H1 (cell line): ENCODE measurements around the gene SYNJ2. TPM values are rescaled to one million over a fixed set of nuclear protein-coding genes. Genes with fewer than 3 reads are reported as not detected.

Source experiments
- CTCF ChIA-PET: fragments of 300-600 bp; sonication (Branson Sonifier 250); formaldehyde crosslinking; loops from one replicate; lab custom pipeline; 2021; ENCODE audit not compliant: partially characterized antibody; lab: Charles Lee
- POLR2A ChIA-PET: fragments of 300-600 bp; sonication (Branson Sonifier 250); formaldehyde crosslinking; loops from one replicate; lab custom pipeline; 2021; ENCODE audit warnings: inconsistent platforms; ENCODE audit not compliant: partially characterized antibody; lab: Charles Lee
- DNase-seq, 2 experiments: peaks; one replicate each; pipeline versions ENCODE4 v3.0.0 to v3.0.0-alpha.2; 2010 to 2022; ENCODE audit warnings: low spot score in 2 of 2, low read depth in 1 of 2, mixed read lengths in 1 of 2
- FAIRE-seq: peaks from 2 replicates; lab custom pipeline; 2011; peaks lifted over from hg19 to GRCh38; lab: Jason Lieb, UNC
- H2AFZ ChIP-seq: 2 replicates; pipeline ENCODE4 v1.8.1; 2012; ENCODE audit warnings: low read length, inconsistent platforms
- H2AK5ac ChIP-seq: 2 replicates; pipeline ENCODE4 v1.6.1; 2013; ENCODE audit warnings: low read depth, low read length
- H2BK120ac ChIP-seq: replicated peaks from 2 replicates; pipeline ENCODE3; 2013; ENCODE audit warnings: low read depth, low read length, inconsistent platforms
- H2BK12ac ChIP-seq: 2 replicates; pipeline ENCODE4 v1.6.1; 2013; ENCODE audit warnings: low read depth, low read length
- H2BK15ac ChIP-seq: 2 replicates; pipeline ENCODE4 v1.6.1; 2013; ENCODE audit warnings: low read length
- H2BK20ac ChIP-seq: 2 replicates; pipeline ENCODE4 v1.6.1; 2013; ENCODE audit warnings: low read length
- H2BK5ac ChIP-seq: 2 replicates; pipeline ENCODE4 v1.6.1; 2013; ENCODE audit warnings: low read depth, low read length
- H3K14ac ChIP-seq: 2 replicates; pipeline ENCODE4 v1.6.1; 2013; ENCODE audit warnings: inconsistent platforms; ENCODE audit not compliant: insufficient read length
- H3K18ac ChIP-seq: 2 replicates; pipeline ENCODE4 v1.6.1; 2013; ENCODE audit warnings: low read length; ENCODE audit errors: extremely low read depth
- H3K23ac ChIP-seq: 2 replicates; pipeline ENCODE4 v1.6.1; 2013; ENCODE audit warnings: inconsistent platforms; ENCODE audit not compliant: insufficient read length
- H3K23me2 ChIP-seq: 2 replicates; pipeline ENCODE4 v1.6.1; 2013; ENCODE audit warnings: low read depth, low read length
- H3K27ac ChIP-seq: 2 replicates; pipeline ENCODE4 v1.6.1; 2011; ENCODE audit warnings: low read depth, low read length, inconsistent platforms
- H3K27me3 ChIP-seq, 4 experiments: replicated peaks in 1 of 4; 1 replicate in 1 of 4; 2 replicates in 3 of 4; pipeline versions ENCODE4 v1.6.1 to v1.8.1; 2011 to 2013; ENCODE audit warnings: low read length in 3 of 4, mild to moderate bottlenecking in 3 of 4, inconsistent platforms in 2 of 4, mixed read lengths in 2 of 4, moderate library complexity in 1 of 4; ENCODE audit not compliant: control insufficient read depth in 3 of 4, insufficient read depth in 3 of 4; ENCODE audit errors: extremely low read depth in 1 of 4
- H3K36me3 ChIP-seq, 4 experiments: 2 replicates each; pipeline versions ENCODE4 v1.6.1 to v1.8.1; 2011 to 2013; ENCODE audit warnings: mild to moderate bottlenecking in 4 of 4, low read length in 3 of 4, moderate library complexity in 2 of 4, control low read depth in 1 of 4, inconsistent platforms in 1 of 4; ENCODE audit not compliant: insufficient read depth in 4 of 4, control insufficient read depth in 2 of 4
- H3K4ac ChIP-seq: replicated peaks from 2 replicates; pipeline ENCODE3; 2013; ENCODE audit warnings: low read length, low read depth, mixed read lengths, inconsistent platforms; ENCODE audit not compliant: insufficient read length
- H3K4me1 ChIP-seq, 4 experiments: replicated peaks in 1 of 4; 1 replicate in 1 of 4; 2 replicates in 3 of 4; pipeline versions ENCODE4 v1.6.1 to v1.8.1; 2011 to 2013; ENCODE audit warnings: low read length in 3 of 4, inconsistent platforms in 2 of 4, mixed read lengths in 1 of 4; ENCODE audit not compliant: insufficient read depth in 4 of 4, control insufficient read depth in 3 of 4
- H3K4me2 ChIP-seq, 2 experiments: 2 replicates each; pipeline versions ENCODE4 v1.6.1 to v1.8.1; 2011 to 2013; ENCODE audit warnings: low read depth in 2 of 2, low read length in 2 of 2, control low read depth in 1 of 2, inconsistent platforms in 1 of 2, mild to moderate bottlenecking in 1 of 2; ENCODE audit not compliant: insufficient read depth in 1 of 2
- H3K4me3 ChIP-seq, 4 experiments: fragments of 200-600, 300-600 bp in 1 of 4; sonication (generic), shearing (Covaris generic), sonication (Bioruptor Twin) in 1 of 4; 2 replicates each; pipeline versions ENCODE4 v1.5.1 to v1.8.1; 2011 to 2016; ENCODE audit warnings: low read length in 4 of 4, low read depth in 3 of 4, control low read depth in 2 of 4, inconsistent platforms in 2 of 4, mild to moderate bottlenecking in 2 of 4, mixed read lengths in 1 of 4, moderate library complexity in 1 of 4; ENCODE audit not compliant: insufficient read depth in 2 of 4; ENCODE audit errors: extremely low read depth in 1 of 4
- H3K56ac ChIP-seq: replicated peaks from 2 replicates; pipeline ENCODE3; 2013; ENCODE audit warnings: low read depth, mild to moderate bottlenecking, mixed read lengths, low read length, inconsistent platforms; ENCODE audit not compliant: insufficient read length
- H3K79me1 ChIP-seq: 2 replicates; pipeline ENCODE4 v1.6.1; 2013; ENCODE audit warnings: low read depth, low read length, control low read depth
- H3K79me2 ChIP-seq, 2 experiments: 2 replicates each; pipeline versions ENCODE4 v1.6.1 to v1.8.1; 2012 to 2013; ENCODE audit warnings: low read length in 2 of 2, mild to moderate bottlenecking in 2 of 2, inconsistent platforms in 1 of 2; ENCODE audit not compliant: insufficient read depth in 2 of 2, control insufficient read depth in 1 of 2
- H3K9ac ChIP-seq, 4 experiments: replicated peaks in 1 of 4; 1 replicate in 1 of 4; 2 replicates in 3 of 4; pipeline versions ENCODE4 v1.6.1 to v1.8.1; 2011 to 2013; ENCODE audit warnings: low read depth in 3 of 4, low read length in 3 of 4, control low read depth in 2 of 4, mild to moderate bottlenecking in 2 of 4, moderate library complexity in 2 of 4, inconsistent platforms in 1 of 4; ENCODE audit errors: extremely low read depth in 1 of 4
- H3K9me3 ChIP-seq, 2 experiments: 2 replicates each; pipeline versions ENCODE4 v1.6.1 to v1.8.1; 2012 to 2013; ENCODE audit warnings: mild to moderate bottlenecking in 2 of 2, moderate library complexity in 2 of 2, control low read depth in 1 of 2, inconsistent platforms in 1 of 2, low read depth in 1 of 2, low read length in 1 of 2, mixed read lengths in 1 of 2; ENCODE audit not compliant: insufficient read depth in 2 of 2
- H4K20me1 ChIP-seq, 2 experiments: replicated peaks in 1 of 2; 2 replicates each; pipeline versions ENCODE3 to v1.8.1; 2011 to 2013; ENCODE audit warnings: inconsistent platforms in 2 of 2, low read length in 2 of 2, mild to moderate bottlenecking in 1 of 2; ENCODE audit not compliant: insufficient read depth in 2 of 2, control insufficient read depth in 1 of 2
- H4K5ac ChIP-seq: 2 replicates; pipeline ENCODE4 v1.6.1; 2013; ENCODE audit warnings: low read length, low read depth, mixed read lengths, inconsistent platforms; ENCODE audit not compliant: insufficient read length
- H4K8ac ChIP-seq: 2 replicates; pipeline ENCODE4 v1.8.0; 2013; ENCODE audit warnings: mild to moderate bottlenecking, moderate library complexity, low read length, inconsistent platforms; ENCODE audit not compliant: insufficient read depth; ENCODE audit errors: extremely low read depth
- H4K91ac ChIP-seq: replicated peaks from 2 replicates; pipeline ENCODE3; 2013; ENCODE audit warnings: low read length, mixed read lengths, inconsistent platforms; ENCODE audit not compliant: insufficient read length
- ATF3 ChIP-seq: IDR thresholded peaks from 2 replicates; pipeline ENCODE4 v1.6.1; 2011; ENCODE audit warnings: low read depth, mild to moderate bottlenecking, low read length; ENCODE audit not compliant: insufficient read depth
- CBX8 ChIP-seq: fragments of 300-800, 300-1000 bp; sonication (generic); IDR thresholded peaks from 2 replicates; pipeline ENCODE4 v1.7.1; 2016; ENCODE audit warnings: low read depth, low read length, borderline replicate concordance
- CEBPB ChIP-seq: IDR thresholded peaks from 2 replicates; pipeline ENCODE4 v1.6.1; 2012; ENCODE audit warnings: low read depth, low read length
- EP300 ChIP-seq, 2 experiments: IDR thresholded peaks; 1 replicate in 1 of 2; 2 replicates in 1 of 2; pipeline ENCODE4 v1.6.1; 2011 to 2012; ENCODE audit warnings: low read depth in 2 of 2, low read length in 2 of 2, mild to moderate bottlenecking in 2 of 2, borderline replicate concordance in 1 of 2, inconsistent platforms in 1 of 2, moderate library complexity in 1 of 2
- MAX ChIP-seq: IDR thresholded peaks from 2 replicates; pipeline ENCODE4 v1.6.1; 2012; ENCODE audit warnings: inconsistent platforms
- RAD21 ChIP-seq, 2 experiments: IDR thresholded peaks in 1 of 2; conservative IDR thresholded peaks in 1 of 2; 2 replicates each; pipeline ENCODE4 v1.6.1; 2011; ENCODE audit warnings: low read depth in 2 of 2, low read length in 2 of 2, improper control_type of control experiment in 1 of 2, inconsistent platforms in 1 of 2, mild to moderate bottlenecking in 1 of 2, moderate library complexity in 1 of 2
- RFX5 ChIP-seq: IDR thresholded peaks from 2 replicates; pipeline ENCODE4 v1.6.1; 2011; ENCODE audit warnings: low read depth, low read length, improper control_type of control experiment, borderline replicate concordance
- SP2 ChIP-seq: IDR thresholded peaks from 2 replicates; pipeline ENCODE4 v1.6.1; 2012; ENCODE audit warnings: mild to moderate bottlenecking, low read length, inconsistent platforms
- SP4 ChIP-seq: IDR thresholded peaks from 2 replicates; pipeline ENCODE4 v1.6.1; 2012; ENCODE audit warnings: low read length, inconsistent platforms
- WGBS, 2 experiments: shearing (Covaris generic) in 1 of 2; methylation state at CpG; one replicate each; pipeline versions ENCODE4 v1.1.6 to v1.1.7; 2013 to 2015; ENCODE audit warnings: low lambda C conversion rate in 2 of 2, mixed read lengths in 2 of 2, inconsistent platforms in 1 of 2, low coverage in 1 of 2, missing lambda C conversion rate in 1 of 2; ENCODE audit not compliant: insufficient replicate concordance in 2 of 2, insufficient coverage in 1 of 2, insufficient read length in 1 of 2; ENCODE audit errors: extremely low coverage in 1 of 2, missing lambda C conversion rate in 1 of 2; 5-methylcytosine and 5-hydroxymethylcytosine counted together
- polyA plus RNA-seq, 7 experiments: library from polyadenylated mRNA; depleted of rRNA in 3 of 7; stranded (reverse) in 5 of 7; unstranded in 2 of 7; fragments of >200 nt in 5 of 7; fragments of 200-250 nt in 2 of 7; gene quantifications; 1 replicate in 5 of 7; 2 replicates in 1 of 7; 4 replicates in 1 of 7; pipeline versions ENCODE4 v1.2.1 to v1.2.3, GENCODE V29; 2011 to 2013; ENCODE audit warnings: missing spikeins in 2 of 7, mixed read lengths in 2 of 7
- total RNA-seq: library from RNA; stranded (reverse); fragmentation: NEBNext Ultra II Directional; extraction: Animal tissue kit (Norgen Biotek cat#: 25700); gene quantifications from 2 replicates; pipeline ENCODE4 v1.2.1, GENCODE V29; 2021

SYNJ2 gene
- total and polyA plus RNA-seq, 2 of the 8 experiments (the other 6 are each of a cell fraction or from before 2014, with no cell fraction given): 3.7 to 13.9 TPM

GRCh38 chr6:157942351-157942750, 39.3 kb upstream of the SYNJ2 start:
- no peak overlapping the region for H2BK120ac ChIP-seq
- H2BK5ac ChIP-seq: no peak overlapping the region
- TF ChIP-seq ATF3 (no peak), RAD21 (IDR thresholded peaks at IDR 0.05 in 1 of 2, conservative IDR thresholded peaks at IDR 0.05 in 1 of 2; ENCODE audit: low read depth in 2 of 2, low read length in 2 of 2) (no peak), CEBPB (no peak), SP4 (no peak), RFX5 (no peak), SP2 (no peak), EP300 (IDR thresholded peaks at IDR 0.05; ENCODE audit: borderline replicate concordance in 1 of 2, low read depth in 2 of 2, low read length in 2 of 2) (no peak), CBX8 (no peak), MAX (no peak)
- TF ChIP-seq, all 59 proteins: peak for 0
- H4K8ac ChIP-seq: no peak overlapping the region
- no peak overlapping the region for H3K18ac ChIP-seq
- H3K23ac ChIP-seq: no peak overlapping the region
- H3K9ac ChIP-seq: no peak overlapping the region
- no peak overlapping the region for H2BK20ac ChIP-seq
- ChIA-PET CTCF (interaction anchor here (1.3 to 3.2 kb wide), 2 partner anchors 130 to 142 kb away, joined by 4 to 11 read pairs; no protein-coding TSS in a partner anchor), POLR2A (no interaction called here)
- H3K4me1 ChIP-seq: no peaks in the 10 kb centered on the region
- no peak overlapping the region for H4K91ac ChIP-seq
- H3K27me3 ChIP-seq: no peaks in the 10 kb centered on the region
- H3K56ac ChIP-seq: no peak overlapping the region
- H3K27ac ChIP-seq: no peak overlapping the region
- FAIRE-seq (no peak), DNase-seq (no peak)
- H4K5ac ChIP-seq: no peak overlapping the region
- H3K4ac ChIP-seq: no peak overlapping the region
- H3K14ac ChIP-seq: no peak overlapping the region
- H3K23me2 ChIP-seq: no peaks in the 10 kb centered on the region
- H2BK15ac ChIP-seq: no peak overlapping the region
- H4K20me1 ChIP-seq: no peaks in the 10 kb centered on the region
- no peaks in the 10 kb centered on the region for H3K79me1 ChIP-seq
- H2AFZ ChIP-seq: no peak overlapping the region
- H2AK5ac ChIP-seq: no peak overlapping the region
- H2BK12ac ChIP-seq: no peak overlapping the region
- H3K36me3 ChIP-seq: peaks cover 10 to 48% (median 31%) of the 10 kb centered on the region in 4 experiments
- no peak overlapping the region for H3K4me3 ChIP-seq
- no peaks in the 10 kb centered on the region for H3K9me3 ChIP-seq
- H3K4me2 ChIP-seq: no peak overlapping the region
- H3K79me2 ChIP-seq: no peaks in the 10 kb centered on the region
- 95% methylated on average over 14 of the region's 14 CpGs; no CpG with 5 or more reads in 1 of the 2 experiments for WGBS, 2 experiments
